Ovary (tissue), 9 donors: ENCODE results near the gene DNASE1L2. TPM values are rescaled to one million over a fixed set of nuclear protein-coding genes. Genes with fewer than 3 reads are reported as not detected.

Experiments
- DNase-seq, 5 donors: peaks; one replicate each; pipeline ENCODE4 v3.0.0-alpha.2; 2019 to 2020
- H3K27ac ChIP-seq, 2 donors: fragments of 200-600 bp; one replicate each; pipeline versions ENCODE4 v1.5.1 to v1.8.0; 2019 to 2022
- H3K27me3 ChIP-seq: fragments of 200-600 bp; one replicate; pipeline ENCODE4 v1.8.0; 2022
- H3K36me3 ChIP-seq: fragments of 200-600 bp; sonication (generic); one replicate; pipeline ENCODE4 v1.5.1; 2019
- H3K4me1 ChIP-seq: one replicate; pipeline ENCODE4 v1.8.1; 2013; ENCODE audit warnings: mild to moderate bottlenecking, moderate library complexity; ENCODE audit not compliant: insufficient read depth
- H3K4me3 ChIP-seq: fragments of 200-600 bp; sonication (generic); one replicate; pipeline ENCODE4 v1.5.1; 2017
- H3K9me3 ChIP-seq, 2 donors: fragments of 200-600 bp in 1 of 2; sonication (generic) in 1 of 2; one replicate each; pipeline versions ENCODE4 v1.5.1 to v1.8.1; 2013 to 2019; ENCODE audit warnings: mild to moderate bottlenecking in 1 of 2, moderate library complexity in 1 of 2
- EP300 ChIP-seq: sonication (generic); formaldehyde crosslinking; IDR thresholded peaks from one replicate; pipeline ENCODE4 v1.6.1; 2017; ENCODE audit warnings: antibody characterized with exemption
- POLR2A ChIP-seq: fragments of 450-650 bp; IDR thresholded peaks from one replicate; pipeline ENCODE4 v1.6.1; 2017; ENCODE audit warnings: antibody characterized with exemption, mild to moderate bottlenecking, moderate library complexity
- WGBS, 3 donors: extraction: QIAGEN DNeasy Blood & Tissue Kit in 1 of 3; methylation state at CpG; one replicate each; pipeline versions ENCODE4 v1.1.5 to v1.1.7; 2013 to 2017; 5-methylcytosine and 5-hydroxymethylcytosine counted together
- intact Hi-C, 4 donors: fragments of 100-400 bp; cut with DNase I; formaldehyde crosslinking; loops; one replicate each; pipeline versions ENCODE4 v1.11.0 to v1.15.1; 2022 to 2023
- polyA plus RNA-seq, 2 donors: library from polyadenylated mRNA; stranded (reverse); fragments of 200-250 nt in 1 of 2; fragments of 350-450 nt in 1 of 2; fragmentation: Illumina TruSeq in 1 of 2; extraction: RNeasy Lipid Tissue Mini Kit (QIAGEN cat#74804) in 1 of 2; gene quantifications; one replicate each; pipeline ENCODE4 v1.2.3, GENCODE V29; 2013 to 2014
- total RNA-seq, 7 donors: library from RNA; depleted of rRNA in 2 of 7; stranded (reverse); fragments of >200 nt in 2 of 7; fragmentation: NEBNext Ultra II Directional in 3 of 7; extraction: Animal tissue kit (Norgen Biotek cat#: 25700) in 3 of 7; gene quantifications; one replicate each; pipeline versions ENCODE4 v1.1.0 to v1.2.4, GENCODE V29; 2016 to 2023
- TF ChIP-seq, protein P1 (sequence below), 3 donors: fragments of 450-650 bp in 2 of 3; fragments of 200-600 bp in 1 of 3; IDR thresholded peaks; one replicate each; pipeline versions ENCODE4 v1.5.1 to v1.8.0; 2016 to 2022; ENCODE audit warnings: antibody characterized with exemption in 3 of 3, mild to moderate bottlenecking in 1 of 3
- donor health status: DM: no; HTN: no; CAD: no; lungs with moderate emphysema.
- donor health status: DM: no; HTN: no; CAD: no.
- donor health status: Bipolar disorder and iron deficiency.
- donor health status: DM: yes; HTN: yes; CAD: no.
- donor health status: DM: no; HTN: no; CAD: no.
- donor health status: DM: yes; HTN: yes; CAD: no.

DNASE1L2 gene
- total and polyA plus RNA-seq, 9 donors = 0.37 to 1.1 (median 0.73) TPM; not detected in 1

DNA sequence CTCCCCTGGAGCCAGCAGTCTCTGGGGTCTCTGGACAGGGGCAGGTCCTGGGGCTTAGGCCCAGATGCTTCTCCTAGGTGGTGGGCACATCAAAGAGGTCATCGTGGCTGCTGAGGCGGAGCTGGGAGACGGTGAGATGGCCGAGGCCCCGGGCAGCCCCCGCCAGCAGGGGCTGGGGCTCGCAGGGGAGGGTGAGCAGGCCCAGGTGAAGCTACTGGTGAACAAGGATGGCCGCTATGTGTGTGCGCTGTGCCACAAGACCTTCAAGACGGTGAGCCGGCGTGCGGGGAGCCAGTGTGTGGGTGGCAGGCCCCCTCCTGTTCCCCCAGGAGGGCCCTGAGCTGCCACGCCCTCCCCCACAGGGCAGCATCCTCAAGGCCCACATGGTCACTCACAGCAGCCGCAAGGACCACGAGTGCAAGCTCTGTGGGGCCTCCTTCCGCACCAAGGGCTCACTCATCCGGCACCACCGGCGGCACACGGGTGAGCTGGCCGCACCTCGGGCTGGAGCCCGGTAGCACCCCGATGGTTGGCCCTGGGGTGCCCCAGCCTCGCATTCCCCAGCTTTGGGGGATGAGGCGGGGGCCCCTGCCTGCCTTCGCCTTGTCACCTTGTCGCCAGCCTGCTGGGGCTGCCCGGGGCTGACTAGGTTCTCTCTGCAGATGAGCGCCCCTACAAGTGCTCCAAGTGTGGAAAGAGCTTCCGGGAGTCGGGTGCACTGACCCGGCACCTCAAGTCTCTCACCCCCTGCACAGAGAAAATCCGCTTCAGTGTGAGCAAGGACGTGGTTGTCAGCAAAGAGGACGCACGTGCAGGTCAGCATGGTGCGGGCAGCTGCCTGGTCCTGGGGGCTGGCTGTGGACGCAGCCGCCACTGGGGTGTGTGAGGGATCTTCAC lies 3.9 kb upstream of the DNASE1L2 start:
- intact Hi-C loops = no loop called here

DNA sequence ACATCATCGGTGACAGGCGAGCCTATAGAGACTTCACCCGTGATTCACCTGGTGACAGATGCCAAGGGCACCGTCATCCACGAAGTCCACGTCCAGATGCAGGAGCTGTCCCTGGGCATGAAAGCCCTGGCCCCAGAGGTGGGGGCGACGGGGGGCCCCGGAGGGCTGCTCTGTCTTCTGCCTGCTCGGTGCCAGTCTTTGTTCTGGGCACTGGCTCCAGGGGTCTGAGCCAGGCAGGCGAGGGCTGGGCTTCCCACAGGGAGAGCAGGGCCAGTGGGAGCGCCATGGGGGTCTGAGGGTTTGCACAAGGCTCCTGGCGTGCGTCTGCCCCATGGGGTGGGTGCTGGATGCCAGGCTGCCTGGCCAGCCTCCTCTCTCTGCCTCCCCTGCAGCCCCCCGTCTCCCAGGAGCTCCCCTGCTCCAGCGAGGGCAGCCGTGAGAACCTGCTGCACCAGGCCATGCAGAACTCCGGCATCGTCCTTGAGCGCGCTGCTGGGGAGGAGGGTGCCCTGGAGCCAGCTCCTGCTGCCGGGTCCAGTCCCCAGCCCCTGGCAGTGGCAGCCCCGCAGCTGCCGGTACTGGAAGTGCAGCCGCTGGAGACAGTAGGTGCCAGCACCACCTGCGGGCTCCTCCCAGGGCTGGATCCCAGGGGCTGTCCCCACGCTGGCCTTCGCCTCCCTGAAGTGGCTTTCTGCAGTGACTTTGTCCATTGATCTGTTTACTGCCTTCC lies 3.0 kb upstream of the DNASE1L2 start:
- H3K36me3 ChIP-seq = no peaks in the 10 kb centered on the region
- H3K9me3 ChIP-seq = peaks cover 0 to 3% of the 10 kb centered on the region in 2 donors
- H3K4me3 ChIP-seq = no peak overlapping the region
- DNase-seq = no peak
- H3K4me1 ChIP-seq = peaks cover 7% of the 10 kb centered on the region
- TF ChIP-seq EP300 = no peak
- TF ChIP-seq POLR2A = no peak
- TF ChIP-seq, protein P1, sequence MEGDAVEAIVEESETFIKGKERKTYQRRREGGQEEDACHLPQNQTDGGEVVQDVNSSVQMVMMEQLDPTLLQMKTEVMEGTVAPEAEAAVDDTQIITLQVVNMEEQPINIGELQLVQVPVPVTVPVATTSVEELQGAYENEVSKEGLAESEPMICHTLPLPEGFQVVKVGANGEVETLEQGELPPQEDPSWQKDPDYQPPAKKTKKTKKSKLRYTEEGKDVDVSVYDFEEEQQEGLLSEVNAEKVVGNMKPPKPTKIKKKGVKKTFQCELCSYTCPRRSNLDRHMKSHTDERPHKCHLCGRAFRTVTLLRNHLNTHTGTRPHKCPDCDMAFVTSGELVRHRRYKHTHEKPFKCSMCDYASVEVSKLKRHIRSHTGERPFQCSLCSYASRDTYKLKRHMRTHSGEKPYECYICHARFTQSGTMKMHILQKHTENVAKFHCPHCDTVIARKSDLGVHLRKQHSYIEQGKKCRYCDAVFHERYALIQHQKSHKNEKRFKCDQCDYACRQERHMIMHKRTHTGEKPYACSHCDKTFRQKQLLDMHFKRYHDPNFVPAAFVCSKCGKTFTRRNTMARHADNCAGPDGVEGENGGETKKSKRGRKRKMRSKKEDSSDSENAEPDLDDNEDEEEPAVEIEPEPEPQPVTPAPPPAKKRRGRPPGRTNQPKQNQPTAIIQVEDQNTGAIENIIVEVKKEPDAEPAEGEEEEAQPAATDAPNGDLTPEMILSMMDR (IDR thresholded peaks at IDR 0.05) = no peak
- no peak overlapping the region for H3K27ac ChIP-seq
- intact Hi-C loops = no loop called here
- H3K27me3 ChIP-seq = no peaks in the 10 kb centered on the region
- WGBS, 3 donors = 91 to 93% (median 91%) methylated on average over 28 of the region's 28 CpGs

More for the DNA sequence above, 3.9 kb upstream of the DNASE1L2 start:
- WGBS, 3 donors = 86 to 87% (median 86%) methylated on average over 41 of the region's 41 CpGs
- H3K4me3 ChIP-seq = no peak overlapping the region
- DNase-seq = no peak
- no peak for TF ChIP-seq POLR2A
- TF ChIP-seq, protein P1 (IDR thresholded peaks at IDR 0.05) = no peak
- no peak for TF ChIP-seq EP300
- H3K27me3 ChIP-seq = no peaks in the 10 kb centered on the region
- no peaks in the 10 kb centered on the region for H3K36me3 ChIP-seq
- no peaks in the 10 kb centered on the region for H3K9me3 ChIP-seq
- peaks cover 7% of the 10 kb centered on the region for H3K4me1 ChIP-seq
- no peak overlapping the region for H3K27ac ChIP-seq

DNA sequence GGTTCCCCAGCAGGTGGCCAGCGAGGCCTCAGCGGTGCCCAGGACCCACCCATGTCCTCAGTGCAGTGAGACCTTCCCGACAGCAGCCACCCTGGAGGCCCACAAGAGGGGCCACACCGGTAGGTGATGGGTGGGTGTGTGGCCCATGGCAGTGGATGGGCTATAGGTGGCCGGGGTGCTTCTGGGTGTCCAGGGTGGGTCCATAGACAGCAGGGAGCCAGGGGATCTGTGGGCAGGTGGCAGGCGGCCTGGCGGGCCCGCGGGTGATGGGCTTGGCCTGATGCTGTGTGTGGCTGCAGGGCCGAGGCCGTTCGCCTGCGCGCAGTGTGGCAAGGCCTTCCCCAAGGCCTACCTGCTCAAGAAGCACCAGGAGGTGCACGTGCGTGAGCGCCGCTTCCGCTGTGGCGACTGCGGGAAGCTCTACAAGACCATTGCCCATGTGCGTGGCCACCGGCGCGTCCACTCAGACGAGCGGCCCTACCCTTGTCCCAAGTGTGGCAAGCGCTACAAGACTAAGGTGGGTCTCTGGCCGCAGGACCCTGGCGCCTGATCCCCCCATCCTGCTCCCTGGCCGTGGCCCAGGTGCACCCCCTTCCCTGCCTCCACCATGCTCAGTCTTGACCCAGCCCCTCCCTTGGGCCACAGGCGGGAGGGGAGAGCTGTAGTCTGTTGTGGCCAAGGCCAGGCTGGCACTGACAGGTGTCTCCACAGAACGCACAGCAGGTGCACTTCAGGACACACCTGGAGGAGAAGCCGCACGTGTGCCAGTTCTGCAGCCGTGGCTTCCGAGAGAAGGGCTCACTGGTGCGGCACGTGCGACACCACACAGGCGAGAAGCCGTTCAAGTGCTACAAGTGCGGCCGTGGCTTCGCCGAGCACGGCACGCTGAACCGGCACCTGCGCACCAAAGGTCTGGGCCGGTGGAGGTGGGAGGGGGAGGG lies 2.1 kb upstream of the DNASE1L2 start:
- Histone ChIP-seq H3K36me3 (no peaks in the 10 kb centered on the region), H3K4me1 (peaks cover 7% of the 10 kb centered on the region), H3K27me3 (no peaks in the 10 kb centered on the region), H3K4me3 (no peak overlapping the region), H3K9me3 (peaks cover 0 to 3% of the 10 kb centered on the region in 2 donors), H3K27ac (no peak overlapping the region)
- no peak for DNase-seq
- TF ChIP-seq POLR2A (no peak), EP300 (no peak)
- TF ChIP-seq, protein P1 (IDR thresholded peaks at IDR 0.05) = no peak
- WGBS, 3 donors = 91 to 96% (median 93%) methylated on average over 48 to 51 of the region's 51 CpGs
- intact Hi-C loops = no loop called here

DNA sequence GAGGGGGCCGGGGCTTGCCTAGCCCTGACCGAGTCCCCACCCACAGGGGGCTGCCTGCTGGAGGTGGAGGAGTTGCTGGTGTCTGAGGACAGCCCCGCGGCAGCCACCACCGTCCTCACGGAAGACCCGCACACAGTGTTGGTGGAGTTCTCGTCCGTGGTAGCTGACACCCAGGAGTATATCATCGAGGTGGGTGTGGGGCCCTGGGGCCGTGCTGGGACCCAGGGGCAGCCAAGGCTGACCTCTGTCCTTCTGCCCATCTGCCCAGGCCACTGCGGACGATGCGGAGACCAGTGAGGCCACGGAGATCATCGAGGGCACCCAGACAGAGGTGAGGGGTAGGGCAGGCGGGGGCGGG lies 1.5 kb upstream of the DNASE1L2 start:
- no peak for DNase-seq
- WGBS, 3 donors = 87 to 89% (median 88%) methylated on average over 10 to 18 of the region's 18 CpGs
- TF ChIP-seq, protein P1 (IDR thresholded peaks at IDR 0.05) = no peak
- TF ChIP-seq POLR2A (no peak), EP300 (no peak)
- Histone ChIP-seq H3K27me3 (no peaks in the 10 kb centered on the region), H3K4me1 (peaks cover 7% of the 10 kb centered on the region), H3K27ac (no peak overlapping the region), H3K9me3 (peaks cover 0 to 3% of the 10 kb centered on the region in 2 donors), H3K4me3 (no peak overlapping the region), H3K36me3 (no peaks in the 10 kb centered on the region)
- intact Hi-C loops = no loop called here
